Skeletal muscle cell (primary cell): ENCODE measurements around the gene CDON.

Experiments used
- DNase-seq: peaks from one replicate; pipeline ENCODE4 v3.0.0-alpha.2; 2010; ENCODE audit warnings: low read depth
- H3K4me3 ChIP-seq: 2 replicates; pipeline ENCODE4 v1.5.1; 2011; ENCODE audit warnings: low read depth, mild to moderate bottlenecking, control low read depth, low read length, moderate library complexity

CDON gene, protein sequence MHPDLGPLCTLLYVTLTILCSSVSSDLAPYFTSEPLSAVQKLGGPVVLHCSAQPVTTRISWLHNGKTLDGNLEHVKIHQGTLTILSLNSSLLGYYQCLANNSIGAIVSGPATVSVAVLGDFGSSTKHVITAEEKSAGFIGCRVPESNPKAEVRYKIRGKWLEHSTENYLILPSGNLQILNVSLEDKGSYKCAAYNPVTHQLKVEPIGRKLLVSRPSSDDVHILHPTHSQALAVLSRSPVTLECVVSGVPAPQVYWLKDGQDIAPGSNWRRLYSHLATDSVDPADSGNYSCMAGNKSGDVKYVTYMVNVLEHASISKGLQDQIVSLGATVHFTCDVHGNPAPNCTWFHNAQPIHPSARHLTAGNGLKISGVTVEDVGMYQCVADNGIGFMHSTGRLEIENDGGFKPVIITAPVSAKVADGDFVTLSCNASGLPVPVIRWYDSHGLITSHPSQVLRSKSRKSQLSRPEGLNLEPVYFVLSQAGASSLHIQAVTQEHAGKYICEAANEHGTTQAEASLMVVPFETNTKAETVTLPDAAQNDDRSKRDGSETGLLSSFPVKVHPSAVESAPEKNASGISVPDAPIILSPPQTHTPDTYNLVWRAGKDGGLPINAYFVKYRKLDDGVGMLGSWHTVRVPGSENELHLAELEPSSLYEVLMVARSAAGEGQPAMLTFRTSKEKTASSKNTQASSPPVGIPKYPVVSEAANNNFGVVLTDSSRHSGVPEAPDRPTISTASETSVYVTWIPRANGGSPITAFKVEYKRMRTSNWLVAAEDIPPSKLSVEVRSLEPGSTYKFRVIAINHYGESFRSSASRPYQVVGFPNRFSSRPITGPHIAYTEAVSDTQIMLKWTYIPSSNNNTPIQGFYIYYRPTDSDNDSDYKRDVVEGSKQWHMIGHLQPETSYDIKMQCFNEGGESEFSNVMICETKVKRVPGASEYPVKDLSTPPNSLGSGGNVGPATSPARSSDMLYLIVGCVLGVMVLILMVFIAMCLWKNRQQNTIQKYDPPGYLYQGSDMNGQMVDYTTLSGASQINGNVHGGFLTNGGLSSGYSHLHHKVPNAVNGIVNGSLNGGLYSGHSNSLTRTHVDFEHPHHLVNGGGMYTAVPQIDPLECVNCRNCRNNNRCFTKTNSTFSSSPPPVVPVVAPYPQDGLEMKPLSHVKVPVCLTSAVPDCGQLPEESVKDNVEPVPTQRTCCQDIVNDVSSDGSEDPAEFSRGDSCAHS (N-terminal part only)

DNA sequence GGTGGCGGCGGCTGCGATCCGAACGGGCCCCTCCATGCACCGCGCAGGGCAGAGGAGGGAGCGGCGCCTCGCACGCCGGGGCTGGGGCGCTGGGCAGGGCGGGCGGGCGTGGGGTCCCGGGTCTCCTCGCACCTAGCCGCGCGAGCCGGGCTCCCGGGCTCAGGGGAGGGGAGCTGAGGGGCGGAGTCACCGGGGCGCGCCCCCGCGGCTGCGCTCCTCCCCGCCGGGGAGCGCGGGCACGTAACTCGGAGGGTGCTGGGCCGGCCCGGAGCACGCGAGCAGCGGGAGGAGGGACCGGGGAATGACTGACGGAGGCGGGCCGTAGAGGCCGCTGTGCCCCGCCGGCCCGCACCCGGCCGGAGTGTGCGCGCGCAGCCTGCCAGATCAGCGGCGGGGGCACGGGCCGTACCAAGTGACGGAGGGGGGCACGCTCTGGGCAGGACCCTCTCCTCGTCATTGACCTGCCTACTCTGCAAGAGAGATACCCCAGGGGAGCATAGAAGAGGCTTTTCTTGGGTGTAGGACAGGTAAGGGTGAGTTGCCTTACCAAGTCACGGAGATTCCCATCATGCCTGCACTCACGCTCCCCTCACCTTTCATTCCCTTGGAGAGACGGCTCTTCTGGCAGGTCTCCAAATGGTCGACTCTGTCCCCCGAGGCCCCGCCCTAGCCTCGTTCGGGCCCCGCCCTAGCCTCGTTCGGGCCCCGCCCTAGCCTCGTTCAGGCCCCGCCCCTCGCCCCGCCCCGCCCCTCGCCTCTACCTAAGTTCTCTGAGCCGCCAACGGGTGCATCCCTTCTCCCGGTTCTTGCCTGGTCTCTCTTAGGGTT lies at the start of gene CDON:
TSS of gene CDON (minus strand) at position 188 of the 828 bp plus-strand sequence. CDS start 39,390 bp downstream, outside the sequence.
- peak; percentile 66 for DNase-seq
- peak within 1 kb of the TSS; percentile 64 for H3K4me3 ChIP-seq

DNA sequence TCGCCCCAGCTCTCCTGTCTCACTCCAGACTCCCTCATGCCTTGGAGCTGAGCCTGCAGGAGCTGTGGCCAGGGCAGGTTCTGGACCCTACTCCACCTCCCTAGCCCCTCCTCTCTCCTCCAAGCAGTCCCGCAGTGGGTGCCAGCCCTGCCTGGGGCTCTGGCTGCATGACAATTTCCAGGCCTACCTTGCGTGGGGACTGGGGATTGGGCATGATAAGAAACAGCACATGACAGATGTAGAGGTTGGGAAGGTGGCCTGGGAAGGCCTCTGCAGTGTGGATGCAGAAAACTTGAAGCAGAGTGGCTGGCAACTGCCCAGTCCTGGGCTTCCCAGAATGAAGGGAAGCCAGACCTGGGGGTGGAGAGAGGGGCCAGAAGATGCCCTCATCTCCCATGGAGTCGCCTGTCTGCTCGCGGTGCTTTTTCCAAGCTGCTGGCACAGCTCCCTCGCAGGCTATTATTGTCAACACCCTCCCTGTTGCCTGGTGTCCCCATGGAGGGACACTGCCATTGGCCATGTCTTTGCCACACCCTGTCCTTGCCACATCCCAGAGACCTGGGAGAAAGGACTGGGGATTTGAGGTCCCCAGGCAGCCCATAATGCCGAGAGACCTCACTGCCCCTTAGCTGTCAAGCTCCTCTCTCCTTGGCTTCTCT lies 48.9 kb upstream of the CDON start:
- H3K4me3 ChIP-seq, result no peak overlapping the region
- DNase-seq, result no peak

DNA sequence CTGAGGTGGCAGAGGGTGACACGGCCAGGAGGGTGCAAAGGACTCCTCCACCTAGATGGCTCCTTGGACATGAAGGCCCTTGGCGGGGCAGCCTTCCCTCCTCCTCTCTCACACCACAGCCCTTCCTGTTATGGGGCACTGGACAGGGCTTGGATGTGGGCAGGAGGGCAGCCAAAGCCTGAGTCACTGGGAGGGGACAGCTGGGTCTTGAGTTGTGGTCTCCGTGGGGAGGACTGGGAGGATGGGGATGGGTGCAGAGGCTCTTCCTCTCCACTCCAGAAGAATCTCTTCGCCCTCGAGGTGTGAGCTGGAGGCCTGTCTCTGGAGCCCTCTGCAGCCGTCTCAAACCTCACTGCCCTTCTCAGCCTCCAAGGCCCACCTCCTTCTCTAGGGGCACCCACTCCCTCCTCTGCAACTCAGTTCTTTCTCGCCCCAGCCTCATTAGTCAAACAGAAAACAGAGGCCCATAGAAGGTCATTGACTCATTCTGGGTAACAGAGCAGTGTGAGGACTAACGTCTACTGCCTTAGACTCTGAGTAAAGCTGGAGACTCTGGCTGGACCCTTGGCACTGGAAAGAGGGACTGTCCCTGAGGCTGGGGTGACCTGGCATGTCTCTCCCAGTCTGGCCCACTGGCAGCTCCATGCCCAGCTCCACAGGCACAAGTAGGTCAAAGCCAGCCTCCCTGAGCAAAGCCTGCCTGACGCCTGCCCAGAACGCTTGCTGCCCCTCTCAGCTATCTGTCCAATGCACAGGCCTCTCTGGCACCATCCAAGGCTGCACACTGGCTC lies 47.5 kb upstream of the CDON start:
- no peak overlapping the region for H3K4me3 ChIP-seq
- no peak for DNase-seq

DNA sequence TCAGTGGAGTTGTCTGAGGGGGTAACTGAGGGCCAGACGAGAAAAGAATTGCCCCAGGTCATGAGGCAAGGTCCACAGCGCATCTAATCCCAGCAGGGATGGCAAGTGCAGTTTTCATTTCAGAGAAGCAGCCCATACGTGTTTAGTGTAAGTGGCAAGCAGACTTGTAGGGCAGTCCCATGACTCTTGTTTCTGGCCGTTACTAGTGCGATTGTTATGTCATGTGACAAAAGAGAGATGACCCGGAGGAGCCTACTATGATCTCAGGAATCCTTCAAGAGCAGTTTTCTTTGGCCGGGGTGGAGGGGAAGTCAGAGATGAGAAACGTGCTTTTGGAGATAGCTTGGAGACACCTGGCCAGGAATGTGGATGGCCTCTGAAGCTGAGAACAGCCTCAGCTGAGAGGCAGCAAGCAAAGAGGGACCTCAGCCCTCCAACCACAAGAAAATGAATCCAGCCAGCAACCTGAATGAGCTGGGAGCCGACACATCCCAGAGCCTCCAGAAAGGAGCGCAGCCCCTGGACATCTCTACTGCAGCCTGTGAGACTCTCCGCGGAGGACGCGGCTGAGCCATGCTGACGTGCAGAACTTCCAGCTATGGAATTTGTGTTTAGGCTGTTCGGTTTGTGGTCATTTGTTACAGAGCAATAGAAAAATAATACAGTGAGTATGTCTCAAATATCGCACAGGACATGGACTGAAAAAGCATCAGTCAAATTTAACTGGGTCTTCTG lies 44.1 kb upstream of the CDON start:
- DNase-seq, result no peak
- no peak overlapping the region for H3K4me3 ChIP-seq

DNA sequence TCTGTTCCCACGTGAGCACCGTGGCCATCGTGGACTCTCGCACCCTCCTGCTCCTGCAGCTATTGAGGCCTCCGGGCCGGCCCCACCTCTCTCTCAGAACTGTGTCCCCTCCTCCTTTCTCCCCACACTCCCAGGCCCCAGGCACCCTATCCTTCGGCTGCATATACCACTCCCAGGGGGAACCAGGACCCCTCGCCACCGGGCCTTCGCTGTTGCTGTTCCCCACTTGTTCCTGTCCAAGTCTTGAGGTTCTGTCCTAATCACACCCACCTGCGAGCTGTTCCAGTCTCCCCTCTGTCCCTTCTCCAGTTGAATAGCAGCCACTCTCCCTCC lies 43.0 kb upstream of the CDON start:
- no peak overlapping the region for H3K4me3 ChIP-seq
- no peak for DNase-seq

DNA sequence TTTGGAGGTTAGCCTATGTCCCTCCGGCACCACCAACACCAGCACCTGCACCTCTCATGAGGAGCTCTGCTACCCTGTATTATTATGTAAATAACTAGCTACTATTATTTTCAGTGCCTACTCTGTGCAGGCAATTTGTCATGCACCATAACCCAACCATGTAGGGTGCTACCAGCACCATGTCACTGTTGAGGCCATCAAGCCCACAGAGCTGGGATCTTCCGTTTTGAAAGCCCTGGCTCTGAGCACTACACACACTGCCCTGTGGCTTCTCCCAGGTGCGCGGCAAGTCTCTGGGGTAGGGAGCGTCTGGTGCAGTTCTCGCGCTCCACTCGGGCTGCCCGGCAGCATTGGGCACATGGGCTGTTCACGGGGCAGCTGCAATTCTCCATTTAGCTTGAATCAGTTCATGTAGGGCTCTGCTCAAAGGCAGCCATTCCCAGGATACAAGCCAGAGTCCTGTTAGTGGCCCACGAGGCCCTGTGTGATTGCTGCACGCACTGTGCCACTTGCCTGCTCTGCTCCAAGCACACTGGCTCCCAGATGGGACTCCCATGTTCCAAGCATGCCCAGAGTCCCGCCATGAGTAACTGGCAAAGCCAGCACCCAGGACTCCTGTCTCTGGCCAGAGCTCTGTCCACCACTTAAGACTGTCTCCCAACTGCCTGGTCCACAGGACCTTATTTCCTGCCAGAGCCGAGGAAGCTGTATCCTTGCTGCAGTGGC lies 42.5 kb upstream of the CDON start:
- H3K4me3 ChIP-seq, result no peak overlapping the region
- no peak for DNase-seq

DNA sequence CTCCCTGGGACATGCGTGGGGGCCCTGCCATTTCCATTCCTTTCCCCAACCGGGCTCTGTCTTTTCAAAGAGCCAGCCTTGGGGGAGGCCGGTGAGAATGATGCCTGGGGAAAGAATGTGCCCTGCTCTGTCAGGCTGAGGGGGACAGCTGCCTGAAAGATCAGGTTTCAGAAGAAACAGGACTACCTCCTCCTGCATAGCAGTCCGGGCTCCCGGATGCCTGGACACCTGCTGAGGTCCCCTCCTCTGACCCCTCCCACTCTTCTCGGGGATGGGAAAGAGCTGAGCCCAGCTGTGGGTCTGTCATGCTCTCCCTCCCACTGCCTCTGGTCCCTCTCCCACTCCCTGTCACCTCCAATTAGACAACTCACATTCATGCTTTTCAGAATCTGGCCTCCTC lies 41.8 kb upstream of the CDON start:
- no peak overlapping the region for H3K4me3 ChIP-seq
- DNase-seq, result no peak

DNA sequence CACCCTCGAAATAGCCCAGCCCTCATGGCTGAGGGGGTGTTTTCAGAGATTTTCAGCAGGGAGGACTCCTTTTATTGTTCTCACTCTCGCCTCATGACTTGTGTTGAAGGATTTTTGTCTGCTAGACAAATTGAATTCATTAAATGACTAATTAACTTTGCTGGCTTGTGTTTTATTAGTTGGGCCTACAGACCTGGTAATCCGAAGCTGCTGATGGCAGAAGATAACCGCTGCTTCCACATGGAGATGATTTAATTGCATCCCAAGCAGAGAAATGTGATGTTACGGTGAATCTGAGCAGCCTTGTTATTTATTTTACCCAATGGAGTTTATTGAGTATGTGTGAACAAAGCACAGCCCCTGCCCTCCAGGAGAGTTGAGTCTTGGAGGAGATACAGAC lies 40.5 kb upstream of the CDON start:
- H3K4me3 ChIP-seq, result no peak overlapping the region
- no peak for DNase-seq

DNA sequence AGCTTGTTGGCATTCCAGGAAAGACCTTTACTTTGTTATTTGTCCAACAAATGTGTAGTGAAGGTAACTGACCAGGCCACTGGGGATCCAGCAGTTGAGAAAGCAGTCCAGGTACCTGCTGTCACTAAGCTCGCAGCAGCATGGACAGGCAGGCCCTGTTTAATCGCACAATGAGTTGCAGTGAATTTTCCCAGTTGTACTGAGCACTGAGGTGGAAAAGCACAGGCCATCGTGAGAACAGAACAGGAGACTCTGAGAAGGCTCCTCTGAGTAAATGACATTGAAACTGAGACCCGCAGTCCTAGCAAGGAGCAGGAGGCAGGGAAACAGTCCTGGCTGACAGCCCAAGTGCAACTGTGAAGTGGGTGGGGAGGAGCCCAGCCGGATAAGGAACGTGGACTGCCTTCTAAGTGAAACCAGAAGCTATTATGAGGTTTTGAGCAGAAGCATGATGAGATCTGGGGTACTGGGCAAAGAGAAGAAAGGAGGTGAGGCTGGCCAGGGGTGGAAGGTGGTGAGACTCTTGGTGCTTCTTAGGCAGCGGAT lies 39.8 kb upstream of the CDON start:
- DNase-seq, result no peak
- H3K4me3 ChIP-seq, result no peak overlapping the region

DNA sequence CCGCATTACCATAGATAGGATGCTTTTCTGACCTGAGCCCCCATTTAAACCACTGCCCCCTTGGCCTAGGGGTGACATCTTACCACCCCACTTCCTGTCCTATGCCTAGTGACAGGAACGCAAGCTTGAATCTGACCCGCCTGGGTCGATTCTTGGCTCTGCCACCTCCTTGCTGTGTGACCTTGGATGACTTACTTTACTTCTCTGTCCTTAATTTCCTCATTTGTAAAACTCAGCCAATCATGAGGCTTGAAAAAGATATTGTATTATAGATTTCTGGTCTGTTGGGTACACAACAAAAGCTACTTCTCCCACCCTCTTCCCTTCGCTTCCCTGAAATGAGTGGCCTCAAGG lies 39.2 kb upstream of the CDON start:
- H3K4me3 ChIP-seq, result no peak overlapping the region
- no peak for DNase-seq

DNA sequence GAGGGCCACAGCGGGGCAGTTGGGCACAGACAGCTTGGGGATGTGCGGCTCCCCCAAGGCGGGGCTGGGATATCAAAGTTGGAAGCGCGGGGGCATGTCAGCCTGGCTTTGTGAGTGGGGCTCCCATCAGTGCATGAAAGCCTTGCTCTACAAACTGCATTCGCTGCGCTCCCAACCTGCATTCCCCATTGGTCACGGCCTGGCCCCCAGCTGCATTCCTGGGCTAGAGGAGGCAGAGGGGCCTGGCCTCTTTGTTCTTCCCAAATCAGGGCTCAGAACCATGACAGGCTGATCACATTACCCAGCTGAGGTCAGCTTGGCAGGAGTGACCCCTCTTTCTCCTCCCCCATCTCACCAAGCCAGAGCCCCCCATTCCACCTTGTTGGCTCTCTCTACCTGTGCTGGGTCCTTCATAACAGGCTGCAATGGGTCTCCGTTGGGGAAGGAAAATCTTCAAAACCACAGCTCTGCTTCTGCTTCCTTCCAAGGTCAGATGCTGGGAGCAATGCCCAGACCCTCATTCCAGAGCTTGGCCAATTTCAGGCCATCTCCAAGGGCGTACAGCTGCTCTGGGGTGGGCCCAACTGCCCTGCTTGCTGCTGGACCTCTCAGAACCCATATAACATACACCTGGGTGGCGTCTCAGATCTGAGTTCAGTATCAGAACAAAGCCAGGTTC lies 38.7 kb upstream of the CDON start:
- DNase-seq, result no peak
- H3K4me3 ChIP-seq, result no peak overlapping the region

DNA sequence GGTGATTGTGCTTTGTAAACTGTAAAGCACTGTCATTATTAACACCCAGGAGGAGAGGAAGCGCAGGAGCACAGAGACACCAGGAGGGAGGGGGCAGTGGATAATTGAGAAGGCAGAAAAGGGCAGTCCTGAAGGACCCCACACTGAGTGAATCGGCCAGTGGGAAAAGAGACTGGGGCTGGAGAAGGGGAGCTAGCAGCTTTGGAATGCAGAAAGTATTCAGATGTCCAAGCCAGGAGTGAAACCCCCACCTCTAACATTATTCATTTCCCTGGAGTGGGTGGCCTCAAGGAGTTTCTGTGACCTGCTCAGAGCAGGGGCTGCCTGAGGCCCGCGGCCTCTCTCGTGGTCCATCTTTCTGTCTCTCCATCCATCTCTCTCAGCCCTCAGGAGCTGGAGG lies 38.0 kb upstream of the CDON start:
- H3K4me3 ChIP-seq, result no peak overlapping the region
- DNase-seq, result no peak

DNA sequence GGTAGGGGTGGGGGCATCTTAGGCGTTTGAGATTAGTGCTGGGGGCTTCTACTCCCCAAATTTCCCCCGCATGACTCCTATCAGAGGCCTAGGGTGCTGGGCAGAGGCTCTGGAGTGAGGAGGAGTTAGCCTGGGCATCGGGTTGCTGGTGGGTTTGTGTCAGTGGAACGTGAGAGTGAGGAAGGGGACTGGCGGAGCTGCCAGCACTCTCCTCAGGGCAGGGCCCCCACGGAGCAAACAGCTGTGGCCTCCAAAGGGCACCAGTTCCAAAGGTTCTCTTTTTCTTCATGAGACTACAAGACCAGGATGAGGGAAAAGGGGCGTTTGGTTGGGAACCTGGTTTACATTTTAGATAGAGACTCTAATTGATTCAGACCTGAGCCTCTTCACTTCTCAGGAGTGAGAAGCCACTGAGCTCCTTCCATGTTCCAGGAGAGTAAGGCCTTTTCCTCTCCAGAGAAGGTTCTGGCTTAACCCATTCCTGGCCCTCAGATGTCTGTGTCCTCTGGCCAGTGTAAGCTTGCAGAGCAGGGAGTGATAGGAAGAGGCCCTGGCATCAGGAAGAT lies 35.6 kb upstream of the CDON start:
- no peak for DNase-seq
- no peak overlapping the region for H3K4me3 ChIP-seq

DNA sequence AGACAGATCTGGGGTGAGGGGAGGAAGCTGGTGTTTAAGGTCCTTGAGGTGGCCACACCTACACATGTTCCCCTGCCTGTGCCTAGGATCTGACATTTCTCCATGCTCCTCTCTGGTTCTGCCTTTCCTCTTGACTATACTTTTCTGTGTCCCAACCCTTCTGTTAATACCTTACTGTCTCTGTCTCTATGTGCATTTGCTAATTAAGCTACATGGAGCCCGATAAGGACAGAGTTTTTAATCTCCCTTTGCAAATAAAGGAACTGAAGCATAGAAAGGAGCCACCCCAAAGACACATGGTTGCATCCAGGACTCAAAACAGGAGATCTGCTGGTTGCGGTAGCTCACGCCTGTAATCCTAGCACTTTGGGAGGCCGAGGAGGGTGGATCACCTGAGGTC lies 33.1 kb upstream of the CDON start:
- H3K4me3 ChIP-seq, result no peak overlapping the region
- DNase-seq, result no peak

DNA sequence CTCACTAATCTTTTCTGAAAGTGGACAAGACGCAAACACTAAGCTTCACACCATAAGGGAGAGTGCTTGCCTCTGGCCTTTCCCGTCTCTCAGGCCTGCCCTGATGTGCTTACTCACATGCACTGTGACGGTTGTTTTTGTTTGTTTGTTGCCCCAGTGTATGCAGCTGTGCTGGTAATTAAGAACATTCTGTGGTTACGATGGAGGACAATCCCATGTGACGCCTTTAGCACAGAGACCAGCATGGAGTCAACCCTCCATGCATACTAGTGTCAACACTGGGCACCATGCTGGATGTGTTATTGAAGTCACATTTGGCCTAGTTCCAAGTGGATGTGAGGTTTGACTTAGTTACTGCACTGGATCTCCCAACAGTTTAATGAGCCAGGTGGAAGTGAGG lies 27.8 kb upstream of the CDON start:
- H3K4me3 ChIP-seq, result no peak overlapping the region
- no peak for DNase-seq

DNA sequence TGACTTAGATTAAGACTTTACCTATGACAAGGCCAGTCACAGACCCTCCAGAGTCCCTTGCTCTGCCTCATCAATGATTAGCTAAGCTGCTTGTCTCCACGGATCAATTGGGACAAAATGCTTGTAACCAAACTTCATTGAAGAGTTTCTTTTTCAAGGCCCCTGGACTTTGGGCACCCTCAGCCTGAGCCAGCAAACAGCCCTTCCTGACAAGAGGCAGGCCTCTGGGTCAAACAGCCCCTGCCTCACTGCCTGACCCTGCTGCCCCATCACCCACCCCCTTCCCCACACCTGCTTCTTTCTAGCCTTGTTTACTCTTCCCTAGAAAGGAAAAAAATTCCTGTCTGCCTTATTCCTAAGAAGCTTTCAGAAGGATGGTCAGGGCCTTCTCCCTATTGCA lies 26.3 kb upstream of the CDON start:
- no peak for DNase-seq
- no peak overlapping the region for H3K4me3 ChIP-seq
